ENCODE data around the gene CABCOCO1. TPM values are rescaled to one million over a fixed set of nuclear protein-coding genes. Genes with fewer than 3 reads are reported as not detected.

CABCOCO1 gene, protein sequence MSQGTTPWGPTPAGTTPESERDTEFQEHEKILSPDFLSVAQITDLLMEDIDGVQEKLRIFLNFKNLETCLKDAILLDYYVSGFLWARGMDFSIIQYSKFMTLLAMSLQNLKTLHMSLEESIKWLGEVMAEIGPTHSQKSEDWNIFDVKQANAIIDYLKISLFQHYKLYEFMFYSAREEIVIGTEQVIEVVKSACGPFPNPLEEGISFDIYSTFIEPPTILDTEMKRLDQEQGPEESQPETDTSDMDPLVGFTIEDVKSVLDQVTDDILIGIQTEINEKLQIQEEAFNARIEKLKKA
- under 1 TPM in 2 of 4 donors, not detected in 2; 0.45 to 0.54 TPM for total RNA-seq

DNA sequence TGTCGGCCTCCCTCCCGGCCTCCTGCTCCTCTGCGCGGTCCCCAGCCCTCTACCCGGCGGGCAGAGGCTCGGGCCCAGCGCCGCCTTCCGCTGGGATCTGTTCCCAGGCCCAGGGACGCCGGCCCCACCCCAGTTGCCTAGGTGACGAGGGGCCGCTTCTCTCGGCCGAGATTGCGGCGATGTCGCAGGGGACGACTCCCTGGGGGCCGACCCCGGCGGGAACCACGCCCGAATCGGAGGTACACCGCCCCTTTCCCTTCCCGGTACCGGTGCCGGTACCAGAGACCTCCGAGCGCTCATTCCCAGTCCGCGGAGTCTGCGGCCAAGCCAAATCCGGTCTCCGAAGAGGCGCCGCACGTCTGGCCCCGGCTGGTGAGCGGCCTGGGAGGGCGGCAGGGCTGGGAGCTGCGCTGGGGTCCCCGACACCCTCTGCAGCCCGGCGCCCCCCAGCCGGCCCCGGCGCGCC lies at the start of gene CABCOCO1:
Gene CABCOCO1 (plus strand): TSS at position 136 of the 466 bp plus-strand sequence. CDS start 44 bp downstream, at position 180.
- peak; percentile 52 to 65 for DNase-seq
- no peaks in the 10 kb centered on the region for H3K27me3 ChIP-seq
- no peaks in the 10 kb centered on the region for H3K36me3 ChIP-seq
- H3K4me1 ChIP-seq = no peaks in the 10 kb centered on the region
- TF ChIP-seq POLR2A (IDR thresholded peaks at IDR 0.05) = no peak
- TF ChIP-seq, protein P1, sequence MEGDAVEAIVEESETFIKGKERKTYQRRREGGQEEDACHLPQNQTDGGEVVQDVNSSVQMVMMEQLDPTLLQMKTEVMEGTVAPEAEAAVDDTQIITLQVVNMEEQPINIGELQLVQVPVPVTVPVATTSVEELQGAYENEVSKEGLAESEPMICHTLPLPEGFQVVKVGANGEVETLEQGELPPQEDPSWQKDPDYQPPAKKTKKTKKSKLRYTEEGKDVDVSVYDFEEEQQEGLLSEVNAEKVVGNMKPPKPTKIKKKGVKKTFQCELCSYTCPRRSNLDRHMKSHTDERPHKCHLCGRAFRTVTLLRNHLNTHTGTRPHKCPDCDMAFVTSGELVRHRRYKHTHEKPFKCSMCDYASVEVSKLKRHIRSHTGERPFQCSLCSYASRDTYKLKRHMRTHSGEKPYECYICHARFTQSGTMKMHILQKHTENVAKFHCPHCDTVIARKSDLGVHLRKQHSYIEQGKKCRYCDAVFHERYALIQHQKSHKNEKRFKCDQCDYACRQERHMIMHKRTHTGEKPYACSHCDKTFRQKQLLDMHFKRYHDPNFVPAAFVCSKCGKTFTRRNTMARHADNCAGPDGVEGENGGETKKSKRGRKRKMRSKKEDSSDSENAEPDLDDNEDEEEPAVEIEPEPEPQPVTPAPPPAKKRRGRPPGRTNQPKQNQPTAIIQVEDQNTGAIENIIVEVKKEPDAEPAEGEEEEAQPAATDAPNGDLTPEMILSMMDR (IDR thresholded peaks at IDR 0.05) = peak in 1 of 6 experiments; percentile 12
- WGBS, 2 donors = 3 to 7% methylated on average over 25 to 50 of the region's 51 CpGs
- no peaks in the 10 kb centered on the region for H3K9me3 ChIP-seq
- peak within 1 kb of the TSS in 2 of 3 donors; percentile 33 to 41 for H3K4me3 ChIP-seq (replicated peaks in 1 of 3)
- intact Hi-C loops (cut with DNase I) = no loop called here
- peak within 1 kb of the TSS in 1 of 3 donors; percentile 21 for H3K27ac ChIP-seq

DNA sequence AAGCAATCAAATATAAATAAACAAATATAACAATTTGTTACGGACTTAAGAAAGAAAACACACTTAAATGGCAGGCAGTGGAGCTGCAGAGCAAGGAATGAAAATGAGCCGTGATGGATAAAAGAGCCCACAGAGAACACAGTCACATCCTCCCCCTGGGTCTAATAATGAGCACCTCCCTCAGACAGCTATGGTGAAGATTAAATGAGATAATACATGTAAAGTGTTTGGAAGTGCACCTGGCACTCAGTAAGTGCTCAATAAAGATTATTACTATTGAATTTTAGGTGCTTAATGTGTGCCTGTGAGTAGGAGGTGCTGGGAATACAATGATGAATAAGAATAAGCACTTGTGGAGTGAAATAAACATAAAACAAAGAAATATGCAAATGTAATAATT lies 49.1 kb upstream of the CABCOCO1 start:
- intact Hi-C loops (cut with DNase I) = no loop called here
- Histone ChIP-seq H3K36me3 (no peaks in the 10 kb centered on the region), H3K27ac (no peak overlapping the region), H3K9me3 (no peaks in the 10 kb centered on the region), H3K4me3 (replicated peaks in 1 of 3) (no peak overlapping the region), H3K4me1 (peaks cover 0 to 12% of the 10 kb centered on the region in 2 donors), H3K27me3 (no peaks in the 10 kb centered on the region)
- DNase-seq = no peak
- 94 to 96% methylated on average over 2 of the region's 2 CpGs for WGBS, 2 donors
- no peak for TF ChIP-seq POLR2A (IDR thresholded peaks at IDR 0.05)
- TF ChIP-seq, protein P1 (IDR thresholded peaks at IDR 0.05) = no peak

DNA sequence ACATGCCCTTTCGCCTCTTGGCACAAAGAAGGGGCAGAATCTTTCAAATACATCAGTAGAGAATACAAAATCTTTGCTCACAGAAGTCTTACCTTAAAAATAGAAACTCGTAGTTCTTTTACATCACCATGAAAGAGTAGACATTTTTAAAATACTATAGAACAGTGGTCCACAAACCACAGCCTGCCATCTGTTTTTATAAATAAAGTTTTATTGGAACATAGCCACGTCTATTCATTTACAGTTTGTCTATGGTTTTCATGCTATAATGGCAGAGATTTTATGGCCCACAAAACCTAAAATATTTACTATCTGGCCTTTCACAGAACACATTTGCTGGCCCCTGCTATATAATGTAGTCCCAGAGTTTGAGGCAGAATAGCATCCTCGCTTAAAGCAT lies 46.1 kb upstream of the CABCOCO1 start:
- DNase-seq = no peak
- Histone ChIP-seq H3K27ac (no peak overlapping the region), H3K4me1 (peaks cover 0 to 9% of the 10 kb centered on the region in 2 donors), H3K9me3 (no peaks in the 10 kb centered on the region), H3K4me3 (replicated peaks in 1 of 3) (no peak overlapping the region), H3K36me3 (no peaks in the 10 kb centered on the region), H3K27me3 (no peaks in the 10 kb centered on the region)
- intact Hi-C loops (cut with DNase I) = no loop called here
- WGBS, 2 donors = 81 to 95% methylated on average over 4 of the region's 4 CpGs
- TF ChIP-seq POLR2A (IDR thresholded peaks at IDR 0.05) = no peak
- TF ChIP-seq, protein P1 (IDR thresholded peaks at IDR 0.05) = no peak

DNA sequence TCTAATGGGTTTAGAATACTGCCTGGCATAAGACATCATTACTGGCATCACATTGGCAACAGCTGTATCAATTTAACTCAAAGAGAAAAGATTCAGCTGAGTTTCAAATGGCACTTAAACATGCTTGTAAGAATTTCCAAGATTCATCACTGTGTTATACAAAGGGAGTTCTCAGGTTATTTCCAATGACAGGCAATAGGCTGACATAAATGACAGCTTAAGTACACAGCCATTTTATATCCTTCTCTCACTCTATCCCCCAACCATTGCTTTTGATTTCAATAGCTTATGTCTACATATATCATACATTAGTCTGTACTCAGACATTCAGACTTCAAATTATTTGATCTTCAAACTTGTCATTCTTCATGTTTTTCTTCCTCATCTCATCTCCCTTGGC lies 45.5 kb upstream of the CABCOCO1 start:
- Histone ChIP-seq H3K4me1 (peaks cover 0 to 4% of the 10 kb centered on the region in 2 donors), H3K27me3 (no peaks in the 10 kb centered on the region), H3K27ac (no peak overlapping the region), H3K36me3 (no peaks in the 10 kb centered on the region), H3K9me3 (no peaks in the 10 kb centered on the region), H3K4me3 (replicated peaks in 1 of 3) (no peak overlapping the region)
- no peak for DNase-seq
- intact Hi-C loops (cut with DNase I) = no loop called here
- TF ChIP-seq, protein P1 (IDR thresholded peaks at IDR 0.05) = no peak
- no peak for TF ChIP-seq POLR2A (IDR thresholded peaks at IDR 0.05)

DNA sequence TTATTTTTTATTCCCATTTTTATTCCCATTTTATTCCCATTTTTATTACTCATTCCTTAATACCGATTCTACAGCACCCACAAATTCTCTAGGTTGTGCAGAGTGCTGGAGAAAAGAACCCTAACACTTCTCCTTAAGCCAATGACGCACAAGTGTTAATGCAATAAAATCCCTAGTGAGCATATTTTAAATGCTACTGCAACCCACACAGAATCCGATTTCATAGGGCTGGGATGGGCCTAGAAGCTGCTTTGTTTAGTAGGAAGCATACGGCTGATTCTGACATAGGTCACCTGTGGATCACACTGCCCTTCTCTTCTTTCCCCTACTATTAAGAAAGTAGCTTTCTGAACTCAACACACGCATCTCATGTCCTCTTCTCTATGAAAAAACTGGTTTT lies 45.1 kb upstream of the CABCOCO1 start:
- 89 to 91% methylated on average over 5 of the region's 5 CpGs for WGBS, 2 donors
- DNase-seq = no peak
- Histone ChIP-seq H3K4me1 (peaks cover 0 to under 1% of the 10 kb centered on the region in 2 donors), H3K4me3 (replicated peaks in 1 of 3) (no peak overlapping the region), H3K27me3 (no peaks in the 10 kb centered on the region), H3K27ac (no peak overlapping the region), H3K9me3 (no peaks in the 10 kb centered on the region), H3K36me3 (no peaks in the 10 kb centered on the region)
- TF ChIP-seq POLR2A (IDR thresholded peaks at IDR 0.05) = no peak
- TF ChIP-seq, protein P1 (IDR thresholded peaks at IDR 0.05) = no peak
- intact Hi-C loops (cut with DNase I) = no loop called here

Data from thyroid gland (tissue), 4 donors.